CD4-positive, alpha-beta T cell treated with Interleukin-4 for 4 hours (primary cell): ENCODE measurements around the gene ABCB6.

Source experiments
- DNase-seq: peaks from one replicate; pipeline ENCODE4 v3.0.0-alpha.2; 2020

The ABCB6 gene

DNA sequence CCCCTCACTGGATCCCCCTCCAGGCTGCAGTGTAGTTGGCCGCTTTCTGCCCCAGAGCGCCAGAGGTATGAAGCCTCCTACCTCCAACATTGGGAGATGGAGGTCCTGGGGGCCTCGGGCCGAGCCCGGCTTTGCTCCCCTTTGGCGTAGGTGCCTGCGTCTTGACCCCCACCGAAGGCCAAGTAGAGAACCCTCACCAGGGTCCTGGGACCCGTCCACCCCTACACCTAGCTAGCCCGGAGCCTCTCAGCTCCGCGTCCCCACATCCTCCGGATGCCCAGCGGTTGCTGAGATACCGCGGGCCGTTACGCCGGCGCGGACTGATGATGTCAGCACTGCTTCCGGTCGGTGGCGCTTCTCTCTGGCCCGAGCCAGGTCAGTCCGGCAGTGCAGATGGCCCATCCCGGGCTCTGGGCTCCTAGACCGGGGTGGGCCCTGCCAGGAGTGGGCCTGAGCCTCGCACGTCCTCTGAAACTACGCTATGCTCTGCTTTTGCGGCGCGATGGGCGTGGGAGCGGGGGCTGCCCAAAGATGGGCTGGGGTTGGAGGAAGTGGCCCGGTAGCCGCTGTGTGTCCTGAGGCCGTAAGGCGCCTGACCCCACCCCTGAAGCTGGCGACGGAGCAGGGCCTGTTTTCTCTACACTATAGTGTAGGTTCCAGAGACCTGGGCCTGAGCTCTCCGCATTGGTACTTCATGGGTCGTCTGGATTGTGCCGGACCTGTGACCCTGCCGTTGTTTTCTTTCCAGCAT lies 26.6 kb upstream of the ABCB6 start, which contains the start of the genes GLB1L and STK16:
TSS of gene GLB1L (minus strand) at position 297 of the 751 bp plus-strand sequence. CDS start 1,871 bp downstream, outside the sequence.
TSS of gene STK16 (plus strand) at position 332 of the 751 bp plus-strand sequence. CDS start 521 bp downstream, outside the sequence.
- peak; percentile 85 for DNase-seq

GRCh38 chr2:219244789-219245147 lies 26.0 kb upstream of the ABCB6 start:
- DNase-seq: no peak

- no peak for DNase-seq
These were observed 24.6 kb upstream of the ABCB6 start for GRCh38 chr2:219243291-219243761.

GRCh38 chr2:219234331-219234730 lies 15.6 kb upstream of the ABCB6 start:
- DNase-seq: no peak

GRCh38 chr2:219230059-219230540 lies 11.3 kb upstream of the ABCB6 start:
- DNase-seq: no peak

- DNase-seq: peak; percentile 98
These were observed 10.7 kb upstream of the ABCB6 start, which contains the start of the genes ANKZF1 and ATG9A for GRCh38 chr2:219229305-219230058. TSS of gene ANKZF1 (plus strand) at chr2:219229806. CDS start at chr2:219230258, 452 bp downstream. TSS of gene ATG9A (minus strand) at chr2:219229636. CDS start at chr2:219228024, 1,612 bp downstream.

DNA sequence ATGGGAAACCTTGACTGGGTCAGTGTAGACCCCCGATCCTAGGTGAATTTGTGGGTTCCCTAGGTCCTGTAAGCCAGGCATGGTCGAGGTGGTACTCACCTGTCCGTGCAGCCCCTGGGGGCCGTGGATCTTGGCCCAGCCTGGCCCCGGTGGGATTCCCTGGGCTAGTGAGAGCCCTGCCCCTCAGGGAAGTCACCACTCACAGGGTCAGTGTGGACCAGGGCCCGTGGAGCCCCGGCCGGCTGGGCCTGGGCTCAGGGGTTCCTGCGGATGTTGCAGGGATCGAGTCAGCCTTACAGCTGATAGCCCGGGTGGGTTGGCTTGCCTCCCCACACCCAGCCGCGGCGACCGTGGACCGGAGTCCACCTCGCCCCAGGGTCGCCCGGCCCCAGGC lies 10.2 kb upstream of the ABCB6 start:
- no peak for DNase-seq

GRCh38 chr2:219228041-219228910 lies 9.5 kb upstream of the ABCB6 start:
- no peak for DNase-seq

- no peak for DNase-seq
These were observed 6.6 kb upstream of the ABCB6 start for GRCh38 chr2:219225350-219225749.

- no peak for DNase-seq
These were observed 5.3 kb upstream of the ABCB6 start for GRCh38 chr2:219223831-219224610.

- no peak for DNase-seq
These were observed 3.3 kb upstream of the ABCB6 start for GRCh38 chr2:219221957-219222518.

DNA sequence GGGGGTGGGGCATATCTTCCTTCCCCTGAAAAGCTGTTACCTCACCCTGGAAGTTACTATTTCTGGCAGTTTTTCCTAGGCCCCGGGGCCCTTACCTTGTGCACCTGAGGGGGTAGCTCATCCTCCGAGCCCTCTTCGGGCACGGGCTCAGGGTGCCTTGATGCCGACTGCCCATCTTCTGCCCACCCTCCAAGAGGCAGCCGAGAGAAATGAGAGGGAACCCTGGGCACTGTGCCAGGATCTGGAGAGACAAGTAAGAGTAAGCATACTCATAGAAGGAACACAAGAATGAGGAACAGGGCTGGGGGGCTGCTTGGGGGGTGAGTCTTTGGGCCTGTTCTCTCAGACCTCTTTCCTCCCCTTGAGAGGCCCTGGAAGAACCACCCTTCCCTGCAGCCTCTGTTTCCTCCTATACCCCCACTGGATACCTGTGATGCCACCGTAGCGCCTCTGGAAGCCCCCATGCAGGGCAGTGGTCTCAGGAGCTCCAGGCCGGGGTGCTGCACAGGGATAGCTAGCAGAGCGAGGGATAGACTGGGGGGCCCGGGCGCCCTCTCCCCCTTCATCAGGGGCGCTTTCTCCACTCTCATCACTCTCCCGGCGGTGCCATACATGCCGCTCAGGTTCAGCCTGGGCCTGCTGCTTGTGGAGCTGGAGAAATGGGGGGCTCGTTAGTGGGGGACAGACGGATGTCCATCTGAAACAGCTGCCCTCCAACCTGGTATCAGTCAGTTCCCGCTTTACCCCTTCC lies 2.1 kb upstream of the ABCB6 start:
- DNase-seq: no peak

DNA sequence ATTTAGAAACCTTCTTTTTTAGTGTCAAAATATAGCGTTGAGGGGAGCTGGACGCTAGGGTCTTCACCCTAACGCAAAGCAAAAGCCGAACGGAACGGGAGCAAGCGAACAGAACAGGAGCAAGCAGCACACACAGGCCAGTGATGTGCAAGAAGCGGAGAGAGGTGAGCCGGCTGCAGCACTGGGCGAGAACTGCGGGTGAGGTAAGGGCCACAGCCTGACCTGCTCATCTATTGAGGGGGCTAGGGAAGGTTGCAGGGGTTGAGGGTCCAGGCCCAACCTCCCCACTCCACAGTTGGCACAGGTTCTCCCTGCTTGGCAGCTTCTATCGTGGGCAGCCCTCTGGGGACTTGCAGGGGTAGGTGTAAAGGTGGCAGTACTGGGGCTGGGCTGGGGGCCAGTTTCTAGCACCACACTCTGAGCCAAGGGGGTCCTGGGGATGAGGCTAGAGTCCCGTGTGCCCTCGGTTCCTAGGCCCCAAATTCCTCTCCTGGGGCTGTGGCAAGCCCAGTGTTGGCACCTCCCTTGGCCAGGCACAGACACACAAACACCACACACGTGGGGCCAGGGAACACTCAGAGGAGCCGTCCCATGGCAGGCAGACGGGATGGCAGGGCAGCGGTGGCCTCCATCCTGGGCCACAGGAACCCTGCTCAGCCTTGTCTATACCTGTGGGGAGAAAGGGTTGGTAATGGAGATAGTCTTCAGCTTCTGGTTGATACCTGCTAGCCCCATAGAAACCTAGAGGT lies 1.2 kb upstream of the ABCB6 start:
- no peak for DNase-seq

- no peak for DNase-seq
These were observed 484 bp downstream of the ABCB6 start for GRCh38 chr2:219218217-219218731.

DNA sequence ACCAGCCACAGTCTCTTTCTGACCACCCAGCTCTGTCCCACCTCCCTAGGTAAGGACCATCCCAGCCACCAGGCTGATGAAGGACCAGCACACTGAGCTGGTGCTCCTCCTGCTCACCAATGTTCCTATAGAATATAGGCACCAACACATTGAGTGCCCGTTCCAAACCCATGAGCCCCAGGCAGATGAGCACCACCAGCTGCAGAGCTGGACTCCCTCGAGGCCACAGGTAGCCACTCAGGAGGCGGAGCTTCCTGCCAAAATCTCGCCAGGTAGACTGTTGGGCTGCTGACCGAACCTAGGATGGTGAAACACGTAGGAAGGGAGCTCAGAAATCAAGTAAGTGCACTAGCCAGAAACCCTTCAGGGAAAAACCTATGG lies 2.2 kb downstream of the ABCB6 start:
- no peak for DNase-seq

DNA sequence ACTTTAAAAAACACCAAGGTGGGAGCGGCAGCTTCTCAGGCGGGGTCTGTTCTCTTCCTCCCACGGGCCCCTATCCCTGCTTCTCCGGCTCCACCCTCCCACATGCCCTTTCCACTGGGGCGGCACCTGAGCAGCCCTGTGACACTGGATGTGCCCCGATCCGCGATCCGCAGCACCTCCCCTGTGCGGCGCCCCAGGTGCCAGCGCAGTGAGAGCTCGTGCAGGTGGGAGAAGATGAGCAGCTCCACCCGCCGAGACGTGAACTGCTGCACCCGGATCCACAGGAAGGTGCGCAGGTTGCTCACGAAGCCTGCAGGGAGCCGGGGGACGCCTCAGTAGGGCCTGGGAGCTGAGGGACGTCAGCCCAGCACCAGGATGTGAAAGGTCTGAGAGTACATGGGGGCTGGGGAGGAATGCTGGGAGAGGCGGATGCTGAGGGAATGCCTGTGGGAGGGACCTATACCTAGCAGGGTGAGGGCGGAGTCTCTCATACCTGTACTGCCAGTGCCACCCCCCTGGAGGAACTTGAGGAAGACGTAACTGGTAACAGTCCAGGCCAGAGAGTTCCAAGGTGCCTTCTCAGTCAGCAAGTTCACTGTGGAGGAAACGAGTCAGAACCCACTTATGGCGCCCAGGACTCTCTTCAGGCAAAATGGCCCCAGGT lies 2.8 kb downstream of the ABCB6 start:
- no peak for DNase-seq

DNA sequence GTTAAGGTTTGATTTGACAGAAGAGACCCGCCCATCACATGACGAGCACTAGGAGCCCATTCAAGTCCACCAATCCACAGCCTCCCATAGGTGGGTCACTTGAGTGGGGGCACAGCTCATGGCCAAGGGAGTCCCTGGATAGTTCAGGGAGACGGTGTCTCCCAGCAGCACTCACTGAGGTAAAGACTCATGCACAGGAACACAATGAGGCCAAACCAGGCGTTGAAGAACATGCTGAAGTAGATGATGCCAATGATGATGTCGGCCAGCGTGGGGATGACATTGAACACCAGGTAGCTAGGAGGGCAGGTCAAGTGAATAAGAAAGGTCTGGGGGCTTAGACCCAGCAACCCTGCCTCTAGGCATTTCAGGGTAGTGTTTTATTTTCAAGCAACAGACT lies 4.0 kb downstream of the ABCB6 start:
- no peak for DNase-seq

DNA sequence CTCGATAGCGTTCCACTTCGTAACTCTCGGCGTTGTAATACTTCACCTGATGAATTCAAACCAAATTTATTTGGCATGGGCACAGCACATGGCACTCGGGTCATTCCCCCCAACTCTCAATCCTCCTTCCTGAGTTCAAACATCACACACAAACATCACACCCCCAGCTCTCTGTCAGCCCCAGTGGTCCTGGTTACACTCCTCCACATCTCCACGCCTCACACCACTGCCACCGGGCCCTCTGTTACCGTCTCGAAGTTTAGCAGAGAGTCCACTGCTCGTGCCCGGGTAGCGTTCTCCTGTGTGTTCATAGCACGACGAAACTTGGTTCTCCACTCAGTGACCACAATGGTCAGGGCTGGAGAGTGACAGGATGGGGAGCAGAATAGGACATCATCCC lies 4.6 kb downstream of the ABCB6 start:
- no peak for DNase-seq

DNA sequence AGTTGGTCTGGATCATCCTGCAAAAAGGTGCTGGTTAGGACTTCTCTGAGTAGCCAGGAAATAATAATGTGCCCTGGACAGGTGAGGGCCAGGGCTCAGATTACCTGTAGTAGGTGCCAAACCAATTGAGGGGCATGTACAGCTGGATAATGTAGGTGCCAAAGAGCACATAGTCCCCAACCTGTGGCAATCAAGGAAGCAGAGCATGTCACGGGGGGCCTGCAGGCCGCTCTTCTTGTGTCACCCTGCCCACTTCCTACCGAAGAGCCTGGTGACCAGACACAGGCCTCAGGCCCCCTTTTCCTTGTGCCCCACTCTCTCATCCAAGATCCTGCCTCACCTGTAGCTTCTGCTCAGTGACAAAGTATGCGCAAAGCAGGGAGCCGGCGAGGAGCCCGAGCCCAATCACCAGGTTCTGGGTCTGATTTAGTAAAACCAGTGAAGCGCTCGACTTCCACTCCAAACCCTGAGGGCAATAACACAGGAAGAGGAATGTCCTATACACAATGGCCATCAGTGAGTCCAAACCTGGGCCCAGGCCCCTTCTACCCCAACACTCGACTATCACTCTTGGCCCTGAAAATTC lies 5.2 kb downstream of the ABCB6 start:
- DNase-seq: no peak
